Ureter (tissue), 1 donor: Measurements from ENCODE around the gene ZFHX2. TPM values are rescaled to one million over a fixed set of nuclear protein-coding genes. Genes with fewer than 3 reads are reported as not detected.
"Not testable (repeated sequence)": the region's sequence is repeated elsewhere in the genome, so short reads cannot be mapped to it uniquely, and the experiment has no call there.

Source experiments
- DNase-seq: peaks from one replicate; pipeline ENCODE4 v3.0.0-alpha.2; 2020; ENCODE audit warnings: low spot score
- total RNA-seq: library from RNA; stranded (reverse); gene quantifications from one replicate; pipeline ENCODE4 v1.2.4, GENCODE V29; 2023
- donor health status: DM: yes; HTN: yes; CAD: no.

Gene ZFHX2
- total RNA-seq, 1 donor from 2014 or later = 2.8 TPM

DNA sequence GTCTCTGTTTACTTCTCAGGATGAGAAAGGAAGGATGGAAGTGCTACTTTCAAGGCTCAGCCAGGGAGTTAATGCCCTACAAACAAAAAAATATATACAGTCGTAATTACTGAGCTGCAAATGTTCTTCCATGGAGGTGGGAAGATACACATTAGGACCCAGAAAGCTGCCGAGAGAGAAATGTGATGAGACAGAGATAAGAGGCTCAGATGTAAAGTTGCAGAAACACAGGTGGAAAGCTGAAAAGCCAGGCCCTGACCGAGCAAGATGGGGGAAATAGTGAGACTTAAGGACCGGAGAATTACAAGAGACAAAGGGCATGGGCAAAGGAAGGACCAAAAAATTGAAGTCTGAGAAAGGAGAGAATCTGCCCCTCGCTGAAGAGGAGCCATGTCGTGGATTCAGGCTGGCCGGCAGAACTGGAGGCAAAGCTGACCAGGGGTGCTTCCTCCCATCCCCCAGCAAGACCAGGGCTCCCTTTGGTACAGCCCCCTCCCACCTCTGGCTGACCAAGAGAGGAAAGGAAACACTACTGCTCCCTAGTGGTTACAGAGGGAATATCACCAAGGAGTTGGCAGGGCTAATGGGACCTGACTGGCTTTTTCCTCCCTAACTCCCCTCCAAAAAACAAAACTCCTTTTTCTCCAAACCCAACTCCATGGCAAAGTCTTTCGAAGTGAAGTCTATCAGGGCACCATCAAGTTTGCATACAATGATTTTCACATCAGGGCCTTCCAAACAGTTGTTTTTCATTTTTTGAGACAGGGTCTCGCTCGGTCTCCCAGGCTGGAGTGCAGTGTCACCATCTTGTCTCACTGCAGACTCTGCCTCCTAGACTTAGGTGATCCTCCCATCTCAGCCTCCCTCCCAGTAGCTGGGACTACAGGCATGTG is 12.1 kb downstream of the ZFHX2 start:
- no peak for DNase-seq

DNA sequence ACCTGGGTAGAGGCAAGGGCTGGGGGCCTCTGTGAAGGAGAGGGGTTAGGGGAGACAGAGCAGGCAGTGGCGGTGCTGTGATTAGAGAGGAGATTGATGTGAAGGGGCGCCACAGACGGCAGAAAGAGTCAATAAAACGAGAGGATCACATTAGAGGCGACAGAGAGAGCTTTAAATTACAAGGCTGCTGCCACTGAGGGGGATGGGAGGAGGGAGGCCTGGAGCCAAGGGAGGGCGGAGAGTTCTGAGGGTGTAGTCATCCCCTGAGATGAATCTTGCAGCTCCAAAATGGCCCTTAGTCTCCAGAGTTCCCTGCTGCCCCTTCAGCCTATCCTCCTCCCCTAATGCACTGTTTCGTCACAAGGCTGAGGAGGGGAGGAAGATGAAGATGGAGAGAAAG is 12.8 kb downstream of the ZFHX2 start:
- no peak for DNase-seq

DNA sequence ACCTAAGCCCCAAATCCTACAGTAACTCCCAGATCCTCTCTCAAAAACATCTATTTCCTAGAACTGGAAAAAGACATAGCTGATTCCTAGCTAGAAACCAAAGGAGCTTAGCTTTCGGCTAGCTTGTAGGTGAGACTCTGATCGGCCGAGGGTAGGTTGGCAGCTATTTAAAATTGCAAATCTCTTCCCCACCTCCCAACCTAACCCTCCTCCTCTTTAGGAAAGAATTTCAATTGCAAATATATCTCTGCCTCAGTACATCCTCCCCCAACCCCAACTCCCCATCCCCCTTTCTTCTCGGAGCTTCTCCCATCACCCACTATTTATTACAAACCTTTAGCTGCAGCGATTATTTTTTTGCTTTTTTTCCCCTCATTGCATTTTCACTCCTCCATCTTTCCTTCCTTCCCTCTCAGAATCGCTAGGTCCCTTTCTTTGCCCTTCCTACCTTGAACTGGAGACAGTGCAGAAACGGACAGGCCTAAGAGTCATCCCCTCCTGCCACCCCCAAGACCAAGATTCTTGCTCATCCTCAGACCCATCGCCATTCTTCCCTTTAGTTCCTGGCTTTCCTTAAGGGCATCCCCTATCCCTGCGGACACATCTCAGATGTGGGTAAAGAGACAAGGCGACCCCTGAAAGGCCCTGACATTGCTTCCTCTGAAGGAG is 13.4 kb downstream of the ZFHX2 start:
- DNase-seq = no peak

DNA sequence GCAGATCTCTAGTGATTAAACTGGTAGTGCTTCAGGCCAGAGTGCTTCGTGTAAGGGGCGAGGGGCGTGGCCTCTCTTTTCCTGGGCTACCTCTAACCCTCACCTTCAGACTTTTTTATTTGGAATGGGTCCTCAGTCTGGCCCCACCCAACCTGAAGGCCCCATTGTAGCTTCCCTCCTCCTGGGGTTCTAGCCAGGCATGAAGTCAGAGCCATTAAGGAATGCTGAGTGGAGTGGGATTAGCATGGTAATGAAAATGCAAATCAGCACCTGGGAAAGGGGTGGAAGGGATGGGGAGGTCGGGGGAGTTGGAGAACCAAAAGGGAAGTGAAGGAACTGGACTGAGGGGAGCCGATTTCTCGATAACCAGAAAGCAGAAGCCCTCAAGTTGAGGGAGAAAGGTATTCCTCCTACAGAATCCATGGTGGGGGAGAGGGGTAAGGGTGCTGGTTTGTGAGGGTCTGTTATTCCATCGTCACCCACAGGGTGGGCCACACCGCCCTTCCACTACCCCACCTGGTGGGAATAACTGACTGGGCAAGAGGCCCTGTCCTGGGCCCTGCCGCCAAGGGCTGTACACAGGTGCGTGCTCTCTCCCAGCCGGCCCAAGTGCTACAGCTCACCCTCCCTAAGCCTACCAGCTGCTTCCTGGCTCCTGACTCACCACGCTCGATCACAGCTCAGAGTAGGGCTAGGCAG is 14.1 kb downstream of the ZFHX2 start:
- DNase-seq = no peak

DNA sequence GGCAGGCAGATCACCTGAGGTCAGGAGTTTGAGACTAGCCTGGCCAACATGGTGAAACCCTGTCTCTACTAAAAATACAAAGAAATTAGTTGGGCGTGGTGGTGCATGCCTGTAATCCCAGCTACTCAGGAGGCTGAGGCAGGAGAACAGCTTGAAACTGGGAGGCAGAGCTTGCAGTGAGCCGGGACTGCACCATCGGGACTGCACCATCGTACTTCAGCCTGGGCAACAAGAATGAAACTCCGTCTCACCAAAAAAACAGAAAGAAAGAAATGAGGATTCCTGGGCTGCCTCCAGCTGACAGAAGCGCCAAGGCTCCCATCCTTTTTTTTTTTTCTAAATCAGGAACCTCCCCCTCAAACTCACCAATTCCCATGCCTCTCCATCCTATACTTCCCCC is 14.7 kb downstream of the ZFHX2 start:
- not testable (repeated sequence) for DNase-seq

DNA sequence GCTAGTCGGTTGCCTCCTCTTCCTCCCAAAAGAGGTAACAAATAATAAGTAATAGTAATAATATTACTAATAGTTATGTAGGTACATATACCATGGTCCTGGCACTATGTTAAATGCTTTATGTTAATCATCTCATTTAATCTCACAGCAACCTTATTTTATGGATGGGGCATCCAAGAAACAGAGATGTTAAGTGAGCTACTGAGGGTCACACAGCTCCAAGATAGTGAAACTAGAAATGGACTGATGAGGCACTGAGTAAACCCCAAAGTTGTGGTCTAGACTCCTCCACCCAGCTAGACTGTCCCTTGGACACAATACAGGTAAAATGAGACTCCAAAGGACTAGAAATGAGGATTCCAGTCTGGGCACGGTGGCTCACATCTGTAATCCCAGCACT is 15.1 kb downstream of the ZFHX2 start:
- DNase-seq = no peak

DNA sequence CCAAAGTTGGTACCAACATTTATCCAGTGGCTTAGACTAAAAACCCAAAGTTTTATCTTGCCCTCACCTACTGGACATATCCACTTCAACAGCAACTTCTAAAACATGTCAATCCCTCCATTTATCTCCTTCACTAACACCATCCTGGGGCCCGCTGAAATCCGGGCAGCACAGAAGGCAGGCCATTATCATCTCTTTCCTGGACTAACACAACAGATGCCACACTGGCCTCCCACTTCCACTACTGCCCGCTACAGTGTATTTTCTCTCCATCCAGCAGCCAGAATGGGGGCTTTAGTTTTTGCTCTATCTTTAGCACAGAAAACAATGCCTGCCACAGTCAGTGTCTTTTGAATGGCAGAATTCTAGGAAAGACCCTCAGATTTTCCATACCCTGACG is 15.6 kb downstream of the ZFHX2 start:
- no peak for DNase-seq

DNA sequence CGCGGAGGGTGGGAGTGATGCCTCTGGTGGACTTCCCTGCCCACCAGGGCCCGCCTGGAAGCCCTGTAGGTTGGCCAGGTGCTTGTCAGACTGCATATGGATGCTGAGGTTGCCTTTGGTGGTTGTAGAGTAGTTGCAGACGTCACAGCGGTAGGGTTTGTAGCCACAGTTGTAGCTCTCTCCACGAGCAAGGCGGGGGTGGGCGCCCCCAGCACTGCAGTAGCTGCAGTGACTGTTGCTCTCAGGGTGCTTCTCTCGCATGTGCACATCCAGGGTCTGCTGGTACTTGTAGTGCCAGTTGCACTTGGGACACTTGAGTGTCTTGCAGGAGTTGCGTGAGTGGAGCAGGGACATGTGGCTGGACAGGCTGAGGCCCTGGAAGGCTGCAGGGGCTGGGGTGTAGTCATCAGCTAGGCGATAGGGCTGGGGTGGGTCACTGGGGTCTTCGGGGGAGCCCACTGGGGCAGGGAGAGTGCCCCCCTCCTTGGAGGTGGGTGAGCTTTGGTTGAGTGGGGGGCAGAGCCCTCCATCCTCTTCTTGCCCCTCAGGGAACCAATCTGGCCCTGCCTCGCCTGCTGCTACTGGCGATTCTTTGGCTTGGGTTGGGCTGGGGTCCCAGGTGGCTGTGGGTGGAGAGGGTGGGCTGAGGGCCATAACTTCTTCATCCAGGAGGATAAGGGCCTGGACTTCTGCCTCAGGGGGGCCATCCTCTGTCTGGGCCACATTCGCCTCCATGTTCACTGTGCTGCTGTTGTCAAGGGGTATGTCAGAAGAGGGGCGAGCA is 17.7 kb downstream of the ZFHX2 start:
- no peak for DNase-seq

DNA sequence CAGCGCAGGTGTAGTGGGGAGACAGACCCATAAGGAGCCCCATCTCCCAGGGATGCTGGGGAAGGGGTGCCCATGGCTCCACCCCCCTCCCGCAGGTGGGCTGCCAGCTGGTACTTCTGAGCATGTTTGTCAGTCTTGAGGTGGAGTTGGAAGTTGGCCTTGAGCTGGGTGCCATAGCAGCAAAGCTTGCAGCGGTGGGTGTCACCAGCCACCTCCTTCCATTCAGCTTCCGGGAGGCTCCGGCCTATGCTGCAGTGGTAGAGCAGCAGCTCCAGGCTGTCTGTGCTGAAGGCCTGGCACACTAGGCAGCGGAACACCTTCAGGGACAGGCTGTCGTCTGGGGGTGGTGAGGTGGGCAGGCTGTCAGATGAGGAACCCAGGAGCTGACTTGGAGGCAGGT is 18.9 kb downstream of the ZFHX2 start:
- no peak for DNase-seq

DNA sequence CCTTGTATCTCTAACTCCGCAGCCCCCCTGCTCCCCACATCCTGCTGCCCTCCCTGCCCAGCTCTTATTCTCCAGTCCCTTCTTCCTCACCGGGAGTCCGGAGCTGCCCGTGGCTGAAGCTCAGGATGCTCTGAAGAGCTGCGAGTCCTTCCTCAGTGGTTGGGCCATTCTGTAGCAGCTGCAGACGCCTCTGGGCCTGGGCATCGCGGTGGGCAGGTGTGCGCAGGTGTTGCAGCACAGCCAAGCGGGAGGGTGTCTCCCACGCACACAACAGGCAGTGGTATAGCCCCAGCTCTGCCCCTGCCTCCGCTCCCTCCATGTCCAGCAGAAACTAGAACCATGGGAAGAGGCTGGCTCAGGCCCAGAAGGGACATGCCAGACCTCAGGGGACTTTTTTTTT is 20.2 kb downstream of the ZFHX2 start:
- DNase-seq = no peak

DNA sequence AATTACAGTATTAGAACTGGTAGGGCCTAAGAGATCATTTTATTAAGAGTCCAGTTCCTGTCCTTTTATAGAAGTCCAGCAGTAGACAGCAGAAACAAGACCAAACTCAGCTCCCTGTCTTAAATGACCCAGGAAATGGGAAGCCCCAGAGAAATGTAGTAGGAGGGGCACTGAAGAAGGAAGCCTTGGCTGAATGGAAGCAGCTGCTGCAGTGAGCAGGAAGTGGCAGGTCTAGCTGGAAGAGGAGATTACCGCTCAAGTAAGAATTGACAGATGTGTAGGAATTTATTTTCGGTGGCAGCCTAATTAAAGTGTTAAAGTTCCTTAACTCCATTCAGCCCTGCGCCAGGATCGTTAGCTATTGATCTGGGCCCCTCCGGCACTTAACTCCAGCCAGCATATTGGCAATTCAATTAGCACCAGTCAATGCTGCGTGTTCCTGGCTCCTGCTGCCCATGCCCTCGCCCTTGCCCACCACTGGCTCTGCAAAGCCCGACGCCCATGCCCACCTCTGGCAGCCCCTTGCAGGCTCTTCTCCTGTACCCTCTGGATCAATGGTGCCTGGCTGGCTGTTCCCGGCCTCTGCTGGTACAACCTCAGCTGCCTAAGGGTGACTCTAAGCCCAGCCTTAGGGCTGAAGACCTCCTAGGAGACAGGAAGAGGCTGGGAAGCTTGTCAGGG is 21.1 kb downstream of the ZFHX2 start:
- DNase-seq = no peak

DNA sequence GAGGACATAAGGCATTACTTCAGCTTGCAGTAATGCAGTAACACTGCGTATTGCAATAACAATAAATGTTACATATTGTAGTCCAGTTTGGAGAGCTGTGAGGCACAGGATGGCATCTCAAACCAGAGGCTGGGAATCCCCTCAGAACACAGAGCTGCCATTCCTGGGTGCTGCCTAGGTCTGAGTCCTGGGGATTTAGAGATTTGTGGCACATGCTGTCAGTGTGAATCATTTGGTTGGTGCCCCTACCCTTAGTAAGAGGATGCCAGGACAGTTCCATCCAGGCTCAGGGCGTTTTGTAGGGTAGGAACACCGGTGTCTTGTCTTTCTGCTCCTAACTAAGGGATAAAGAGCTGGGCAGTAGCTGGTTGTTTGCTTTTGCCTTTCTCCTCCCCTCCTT is 22.5 kb downstream of the ZFHX2 start:
- no peak for DNase-seq

DNA sequence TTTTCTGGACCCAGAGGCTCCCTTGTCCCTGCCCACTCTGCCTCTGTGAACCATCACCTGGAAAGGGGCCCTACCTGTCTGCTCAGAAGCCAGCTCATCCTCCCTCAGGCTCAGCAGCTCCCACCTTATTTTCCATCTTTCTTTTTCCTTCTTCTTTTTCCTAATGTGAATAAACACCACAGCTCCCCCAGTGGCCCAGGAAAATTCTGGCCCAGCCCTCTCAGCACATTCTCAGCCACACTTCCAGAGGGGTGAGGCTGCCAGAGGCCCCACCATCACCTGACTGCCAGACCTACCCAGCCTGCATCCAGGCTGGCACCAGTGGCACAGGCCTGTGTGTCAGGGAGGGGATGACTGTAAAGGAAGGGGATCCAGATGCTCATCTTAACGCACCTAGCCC is 23.0 kb downstream of the ZFHX2 start:
- no peak for DNase-seq

DNA sequence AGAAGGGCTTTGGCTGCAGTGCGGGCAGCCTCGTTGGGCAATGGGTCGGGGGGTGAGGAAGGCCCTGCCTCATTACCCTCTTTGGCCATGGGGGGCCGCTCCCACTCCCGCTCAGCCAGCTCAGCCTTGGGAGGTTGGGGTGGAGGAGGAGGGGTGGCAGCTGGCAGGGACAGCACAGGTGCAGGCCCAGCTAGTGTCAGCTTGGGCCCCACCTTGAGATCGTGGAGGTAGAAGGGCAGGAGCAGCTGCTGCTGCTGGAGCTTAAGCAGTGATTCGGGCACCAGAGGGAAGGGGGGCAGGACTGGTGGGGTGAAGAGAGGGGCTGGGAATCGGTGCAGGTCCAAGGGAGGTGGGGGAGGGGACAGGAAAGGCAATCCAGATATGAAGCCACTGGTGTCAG is 26.0 kb downstream of the ZFHX2 start:
- DNase-seq = no peak

DNA sequence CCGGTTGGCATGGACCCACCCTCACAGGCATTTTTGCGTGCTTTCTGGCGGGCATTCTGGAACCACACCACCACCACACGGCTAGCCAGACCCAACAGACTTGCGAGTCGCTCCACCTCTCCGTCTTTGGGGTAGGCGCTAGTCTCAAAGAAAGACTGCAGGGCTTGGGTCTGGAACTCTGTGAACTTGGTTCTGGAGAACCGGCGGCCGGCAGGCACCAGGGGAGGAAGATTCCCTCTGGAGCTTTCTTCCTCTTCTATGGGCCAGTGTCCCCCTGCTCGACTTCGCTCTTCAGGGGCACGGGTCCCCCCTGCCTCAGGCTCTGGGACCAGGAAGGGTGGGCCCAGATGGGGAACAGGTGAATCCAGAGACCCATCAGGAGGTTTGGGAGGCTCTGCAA is 26.6 kb downstream of the ZFHX2 start:
- DNase-seq = no peak

DNA sequence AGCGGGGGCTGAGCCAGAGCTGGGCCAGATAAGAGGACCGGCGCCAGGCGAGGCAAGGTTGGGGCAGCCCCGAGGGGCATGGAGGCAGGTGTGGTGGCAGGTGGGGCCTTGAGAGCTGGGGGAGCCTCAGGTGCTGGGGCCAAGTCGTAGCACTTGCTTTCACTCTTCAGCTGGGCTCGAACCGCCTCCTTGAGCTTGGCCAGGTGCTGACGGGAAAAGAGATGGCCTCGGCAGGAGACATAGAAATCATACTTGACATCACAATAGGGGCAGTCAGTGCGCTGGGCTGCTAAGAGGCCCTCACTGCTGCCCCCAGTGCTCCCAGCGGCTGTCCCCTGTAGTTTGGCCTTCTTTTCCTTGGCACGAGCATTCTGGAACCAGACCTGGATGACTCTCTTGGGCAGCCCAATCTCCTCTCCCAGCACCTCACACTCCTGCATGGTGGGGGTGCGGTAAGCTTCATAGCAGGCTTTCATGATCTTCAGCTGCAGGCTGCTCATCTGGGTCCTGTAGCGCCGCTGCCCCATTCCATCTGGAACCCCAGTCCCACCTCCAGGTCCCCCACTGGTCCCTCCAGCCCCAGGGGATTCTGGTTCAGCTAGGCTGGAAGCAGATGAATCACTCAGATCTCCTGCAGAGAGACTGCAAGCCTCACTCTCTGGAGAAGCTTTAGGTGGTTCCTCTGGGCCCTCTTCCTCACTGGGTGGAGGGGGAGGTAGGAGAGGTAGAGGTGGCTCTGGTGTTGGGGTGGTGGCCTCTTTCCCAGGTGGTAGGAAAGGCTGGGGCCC is 28.1 kb downstream of the ZFHX2 start:
- DNase-seq = no peak

DNA sequence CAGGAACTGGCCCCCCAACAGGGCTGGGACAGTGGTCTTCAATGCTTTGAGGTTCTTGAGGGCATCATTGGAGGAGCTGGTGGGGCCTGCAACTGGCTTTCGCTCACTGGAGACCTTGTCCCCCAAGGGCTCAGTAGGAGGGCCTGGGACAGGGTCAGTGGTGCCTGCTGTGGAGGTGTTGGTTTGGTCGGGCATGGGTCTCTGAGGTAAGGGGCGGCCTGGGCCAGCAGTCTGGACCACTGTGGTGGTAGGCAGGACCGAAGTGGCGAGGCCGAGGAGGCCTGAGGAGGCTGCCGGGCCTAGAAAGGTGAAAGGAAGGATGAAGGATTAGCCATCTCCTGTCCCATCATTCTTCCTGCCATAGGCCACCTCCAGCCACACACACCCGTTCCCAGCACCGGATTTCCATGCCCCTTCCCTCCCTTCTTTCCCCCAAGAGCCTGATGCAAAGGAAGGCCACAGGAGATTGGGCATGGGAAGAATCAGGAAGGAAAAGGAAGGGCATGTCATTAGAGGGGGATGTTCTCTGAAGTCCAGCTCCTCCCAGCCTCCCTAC is 28.8 kb downstream of the ZFHX2 start:
- DNase-seq = no peak

DNA sequence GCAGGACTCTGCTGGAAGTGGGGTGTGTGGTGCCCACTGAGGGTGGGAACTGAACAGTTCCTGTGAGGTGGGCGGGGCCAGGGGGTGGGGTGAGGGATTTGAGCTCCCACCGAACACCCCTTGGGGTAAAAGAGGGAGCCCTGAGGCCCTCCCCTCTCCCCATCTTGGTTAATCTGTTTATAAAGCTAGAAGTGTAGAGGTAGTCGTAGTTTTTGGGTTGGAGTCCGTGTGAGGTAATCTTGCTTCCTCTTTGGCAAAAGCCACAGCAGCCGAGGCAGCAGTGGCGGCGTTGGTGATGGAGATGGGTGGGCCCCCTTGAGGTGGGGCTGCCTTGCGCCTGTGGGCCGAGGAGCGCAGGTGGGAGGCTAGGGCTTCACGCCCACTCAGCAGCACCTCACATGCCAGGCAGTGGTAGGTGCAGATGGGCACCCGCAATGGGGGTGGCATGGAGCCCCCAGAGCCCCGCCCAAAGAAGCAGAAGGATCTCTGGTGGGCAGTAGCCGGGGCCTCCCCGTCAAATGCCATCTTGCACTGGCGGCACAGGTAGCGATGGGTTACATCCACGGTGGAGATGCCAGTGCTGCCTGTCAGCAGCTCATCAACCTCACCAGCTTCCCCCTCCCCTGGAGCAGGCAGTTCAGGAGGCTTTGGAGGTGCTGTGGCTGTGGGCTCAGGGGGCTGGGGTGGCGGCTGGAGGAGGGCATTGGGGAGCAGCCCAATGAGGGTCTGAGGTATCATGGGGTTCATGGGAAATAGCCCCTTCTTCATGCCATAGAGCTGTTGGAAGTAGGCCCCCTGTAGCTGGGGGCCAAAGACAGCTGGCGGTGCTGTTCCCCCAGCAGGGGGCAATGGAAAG is 29.6 kb downstream of the ZFHX2 start:
- DNase-seq = no peak

DNA sequence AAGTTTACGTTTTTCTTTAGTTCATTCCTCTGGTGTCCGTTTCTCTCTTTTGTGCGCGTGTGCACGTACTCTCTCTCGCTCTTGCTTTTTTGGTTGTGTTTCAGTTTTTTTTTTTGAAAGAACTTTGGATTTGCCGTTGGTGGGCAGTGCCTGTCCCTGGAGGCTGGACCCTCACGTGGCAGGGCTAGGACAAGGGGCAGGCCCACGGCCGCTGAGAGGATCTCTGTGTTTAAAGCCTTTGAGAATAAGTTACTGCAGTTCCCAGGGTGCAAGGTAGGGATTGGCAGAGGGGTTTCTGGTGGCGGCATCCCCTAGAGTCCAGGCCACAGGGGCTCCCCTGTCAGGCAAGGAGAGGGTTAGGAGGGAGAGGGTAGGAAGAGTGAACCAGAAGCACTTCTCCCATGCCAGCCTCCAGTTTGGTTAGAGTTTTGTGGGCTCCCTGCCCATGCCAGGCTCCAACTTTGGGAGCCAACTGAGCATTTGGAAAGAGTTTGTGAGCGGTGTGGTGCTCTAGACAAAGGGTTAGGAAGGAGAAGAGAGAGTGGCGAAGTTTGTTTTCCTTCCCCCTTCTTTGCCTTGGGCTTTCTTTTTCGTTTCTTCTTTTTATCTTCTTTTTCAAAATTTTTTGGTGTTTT is 30.5 kb downstream of the ZFHX2 start:
- no peak for DNase-seq
